Neural crest cell (in vitro differentiated cells): ENCODE measurements around the gene MARCHF4. TPM values are rescaled to one million over a fixed set of nuclear protein-coding genes. Genes with fewer than 3 reads are reported as not detected.

Experiments used
- DNase-seq: peaks from one replicate; pipeline ENCODE4 v3.0.0; 2021; ENCODE audit warnings: low read depth, mixed read lengths, low spot score
- H3K27ac Mint-ChIP-seq: one replicate; pipeline ENCODE4 v1.8.0; 2021; ENCODE audit warnings: mild to moderate bottlenecking, mixed read lengths; ENCODE audit not compliant: unreplicated experiment
- H3K27me3 Mint-ChIP-seq: 2 replicates; pipeline ENCODE4 v1.8.0; 2021; ENCODE audit warnings: low read depth, mild to moderate bottlenecking, mixed read lengths
- H3K36me3 Mint-ChIP-seq: 2 replicates; pipeline ENCODE4 v1.8.0; 2021; ENCODE audit warnings: low read depth, mild to moderate bottlenecking, mixed read lengths
- H3K4me1 Mint-ChIP-seq: 2 replicates; pipeline ENCODE4 v1.8.0; 2021; ENCODE audit warnings: mixed read lengths
- H3K4me3 Mint-ChIP-seq: one replicate; pipeline ENCODE4 v1.8.0; 2021; ENCODE audit warnings: mild to moderate bottlenecking, mixed read lengths
- H3K9me3 Mint-ChIP-seq: 2 replicates; pipeline ENCODE4 v1.8.0; 2021; ENCODE audit warnings: mixed read lengths
- CTCF ChIP-seq: fragments of 200-600 bp; sonication (generic); conservative IDR thresholded peaks from 2 replicates; pipeline ENCODE4 v1.5.0; 2021; ENCODE audit warnings: antibody characterized with exemption, mild to moderate bottlenecking
- total RNA-seq: library from RNA; stranded (reverse); gene quantifications from 2 replicates; pipeline ENCODE4 v1.2.1, GENCODE V29; 2021

The MARCHF4 gene
- total RNA-seq, 1 donor from 2014 or later: 0.86 TPM

- DNase-seq: no peak
- no peak for TF ChIP-seq CTCF
- Mint-ChIP-seq H3K9me3 (no peaks in the 10 kb centered on the region), H3K4me3 (no peak overlapping the region), H3K4me1 (peaks cover 33% of the 10 kb centered on the region), H3K27ac (no peak overlapping the region), H3K36me3 (no peaks in the 10 kb centered on the region), H3K27me3 (no peaks in the 10 kb centered on the region)
Observed at GRCh38 chr2:216348756-216349308, 23.5 kb downstream of the MARCHF4 start.

- Mint-ChIP-seq H3K27me3 (no peaks in the 10 kb centered on the region), H3K9me3 (no peaks in the 10 kb centered on the region), H3K4me3 (no peak overlapping the region), H3K27ac (no peak overlapping the region), H3K4me1 (peaks cover 33% of the 10 kb centered on the region), H3K36me3 (no peaks in the 10 kb centered on the region)
- no peak for TF ChIP-seq CTCF
- DNase-seq: no peak
Observed at GRCh38 chr2:216346781-216347180, 25.5 kb downstream of the MARCHF4 start.

- Mint-ChIP-seq H3K36me3 (no peaks in the 10 kb centered on the region), H3K9me3 (no peaks in the 10 kb centered on the region), H3K27ac (no peak overlapping the region), H3K4me1 (peaks cover 36% of the 10 kb centered on the region), H3K4me3 (no peak overlapping the region), H3K27me3 (no peaks in the 10 kb centered on the region)
- no peak for DNase-seq
- TF ChIP-seq CTCF: no peak
Observed at GRCh38 chr2:216345846-216346245, 26.4 kb downstream of the MARCHF4 start.

- Mint-ChIP-seq H3K4me1 (peaks cover 35% of the 10 kb centered on the region), H3K36me3 (no peaks in the 10 kb centered on the region), H3K9me3 (no peaks in the 10 kb centered on the region), H3K4me3 (no peak overlapping the region), H3K27me3 (no peaks in the 10 kb centered on the region), H3K27ac (no peak overlapping the region)
- no peak for DNase-seq
- no peak for TF ChIP-seq CTCF
Observed at GRCh38 chr2:216344950-216345300, 27.4 kb downstream of the MARCHF4 start.

GRCh38 chr2:216344206-216344949 lies 27.9 kb downstream of the MARCHF4 start:
- Mint-ChIP-seq H3K4me1 (peaks cover 35% of the 10 kb centered on the region), H3K4me3 (no peak overlapping the region), H3K27me3 (no peaks in the 10 kb centered on the region), H3K9me3 (peaks cover 3% of the 10 kb centered on the region), H3K27ac (peak overlapping the region; percentile 59), H3K36me3 (no peaks in the 10 kb centered on the region)
- DNase-seq: no peak
- no peak for TF ChIP-seq CTCF
